ELF-1 (cell line): Measurements from ENCODE around the gene PER2.
A peak's percentile ranks its signal among the peaks of the same experiment; 100 is the strongest.
"Not testable (repeated sequence)": the region's sequence is repeated elsewhere in the genome, so short reads cannot be mapped to it uniquely, and the experiment has no call there.

Source experiments
- DNase-seq: peaks from one replicate; pipeline ENCODE4 v3.0.0-alpha.2; 2016; ENCODE audit warnings: low read depth, low spot score

The PER2 gene, protein sequence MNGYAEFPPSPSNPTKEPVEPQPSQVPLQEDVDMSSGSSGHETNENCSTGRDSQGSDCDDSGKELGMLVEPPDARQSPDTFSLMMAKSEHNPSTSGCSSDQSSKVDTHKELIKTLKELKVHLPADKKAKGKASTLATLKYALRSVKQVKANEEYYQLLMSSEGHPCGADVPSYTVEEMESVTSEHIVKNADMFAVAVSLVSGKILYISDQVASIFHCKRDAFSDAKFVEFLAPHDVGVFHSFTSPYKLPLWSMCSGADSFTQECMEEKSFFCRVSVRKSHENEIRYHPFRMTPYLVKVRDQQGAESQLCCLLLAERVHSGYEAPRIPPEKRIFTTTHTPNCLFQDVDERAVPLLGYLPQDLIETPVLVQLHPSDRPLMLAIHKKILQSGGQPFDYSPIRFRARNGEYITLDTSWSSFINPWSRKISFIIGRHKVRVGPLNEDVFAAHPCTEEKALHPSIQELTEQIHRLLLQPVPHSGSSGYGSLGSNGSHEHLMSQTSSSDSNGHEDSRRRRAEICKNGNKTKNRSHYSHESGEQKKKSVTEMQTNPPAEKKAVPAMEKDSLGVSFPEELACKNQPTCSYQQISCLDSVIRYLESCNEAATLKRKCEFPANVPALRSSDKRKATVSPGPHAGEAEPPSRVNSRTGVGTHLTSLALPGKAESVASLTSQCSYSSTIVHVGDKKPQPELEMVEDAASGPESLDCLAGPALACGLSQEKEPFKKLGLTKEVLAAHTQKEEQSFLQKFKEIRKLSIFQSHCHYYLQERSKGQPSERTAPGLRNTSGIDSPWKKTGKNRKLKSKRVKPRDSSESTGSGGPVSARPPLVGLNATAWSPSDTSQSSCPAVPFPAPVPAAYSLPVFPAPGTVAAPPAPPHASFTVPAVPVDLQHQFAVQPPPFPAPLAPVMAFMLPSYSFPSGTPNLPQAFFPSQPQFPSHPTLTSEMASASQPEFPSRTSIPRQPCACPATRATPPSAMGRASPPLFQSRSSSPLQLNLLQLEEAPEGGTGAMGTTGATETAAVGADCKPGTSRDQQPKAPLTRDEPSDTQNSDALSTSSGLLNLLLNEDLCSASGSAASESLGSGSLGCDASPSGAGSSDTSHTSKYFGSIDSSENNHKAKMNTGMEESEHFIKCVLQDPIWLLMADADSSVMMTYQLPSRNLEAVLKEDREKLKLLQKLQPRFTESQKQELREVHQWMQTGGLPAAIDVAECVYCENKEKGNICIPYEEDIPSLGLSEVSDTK (N-terminal part only)

DNA sequence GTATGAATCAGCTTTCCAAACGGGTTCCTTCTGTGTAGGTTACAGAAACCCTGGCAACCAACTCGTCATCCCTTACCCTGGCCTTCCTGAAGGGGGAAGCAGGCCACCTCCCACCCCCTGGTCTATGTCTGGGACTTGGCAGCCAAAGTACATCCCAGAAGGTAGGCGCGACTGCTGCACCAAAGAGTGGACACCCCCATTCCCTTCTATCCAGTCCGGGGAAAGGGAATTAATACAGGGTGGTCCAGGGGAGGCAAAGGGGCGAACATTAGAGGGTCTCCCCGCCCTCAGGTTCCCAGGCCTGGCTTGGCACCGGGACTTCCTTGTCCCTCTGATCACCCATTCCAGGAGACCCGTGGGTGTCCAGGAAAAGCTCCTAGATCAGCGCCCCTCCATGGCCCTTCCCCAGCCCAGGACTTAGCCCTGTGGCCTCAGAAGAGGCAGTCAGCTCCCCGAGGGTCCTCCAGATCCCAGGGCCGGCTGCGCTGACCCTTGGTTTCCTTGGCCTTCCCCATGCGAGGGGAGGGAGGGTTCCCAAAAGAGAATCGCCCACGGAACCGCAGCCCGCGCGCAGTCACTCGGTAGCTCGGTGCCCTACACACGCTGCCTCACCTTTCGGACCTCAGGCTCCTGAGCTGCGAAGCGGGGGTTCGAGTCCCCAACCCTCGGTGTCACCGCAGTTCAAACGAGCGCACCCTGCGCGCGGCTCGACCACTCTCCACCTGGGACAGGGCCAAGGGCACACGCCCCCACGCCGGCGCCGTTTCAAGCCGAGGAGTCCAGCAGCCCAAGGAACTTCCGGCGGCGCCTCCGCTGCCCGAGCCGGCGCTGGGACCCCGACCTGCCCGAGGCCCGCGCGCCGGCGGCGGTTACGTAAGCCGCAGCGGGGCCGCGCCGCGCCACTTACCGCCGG is at the start of gene PER2:
Gene PER2 (minus strand): TSS at position 874 of the 913 bp plus-strand sequence. CDS start 10,674 bp downstream, outside the sequence.
- peak; percentile 75 for DNase-seq

DNA sequence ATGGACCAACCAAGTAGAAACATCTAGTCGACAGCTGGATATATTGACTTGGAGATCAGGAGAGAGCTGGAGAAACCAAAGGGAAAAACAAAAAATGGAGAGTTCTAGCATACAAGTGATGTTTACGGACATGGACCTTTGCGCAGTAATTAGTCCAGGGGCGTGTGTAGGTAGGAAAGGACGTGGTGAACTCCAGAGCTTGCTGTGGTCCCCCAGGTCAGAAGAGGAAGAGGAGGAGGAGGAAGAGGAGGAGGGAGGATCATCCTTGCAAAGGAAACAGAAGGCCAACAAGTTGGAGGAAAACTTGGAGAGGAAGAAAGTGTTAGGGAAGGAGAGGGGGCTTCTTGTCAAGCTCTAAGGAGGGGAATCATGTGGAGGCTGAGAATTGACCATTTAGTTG is 49.4 kb upstream of the PER2 start:
- DNase-seq: no peak

DNA sequence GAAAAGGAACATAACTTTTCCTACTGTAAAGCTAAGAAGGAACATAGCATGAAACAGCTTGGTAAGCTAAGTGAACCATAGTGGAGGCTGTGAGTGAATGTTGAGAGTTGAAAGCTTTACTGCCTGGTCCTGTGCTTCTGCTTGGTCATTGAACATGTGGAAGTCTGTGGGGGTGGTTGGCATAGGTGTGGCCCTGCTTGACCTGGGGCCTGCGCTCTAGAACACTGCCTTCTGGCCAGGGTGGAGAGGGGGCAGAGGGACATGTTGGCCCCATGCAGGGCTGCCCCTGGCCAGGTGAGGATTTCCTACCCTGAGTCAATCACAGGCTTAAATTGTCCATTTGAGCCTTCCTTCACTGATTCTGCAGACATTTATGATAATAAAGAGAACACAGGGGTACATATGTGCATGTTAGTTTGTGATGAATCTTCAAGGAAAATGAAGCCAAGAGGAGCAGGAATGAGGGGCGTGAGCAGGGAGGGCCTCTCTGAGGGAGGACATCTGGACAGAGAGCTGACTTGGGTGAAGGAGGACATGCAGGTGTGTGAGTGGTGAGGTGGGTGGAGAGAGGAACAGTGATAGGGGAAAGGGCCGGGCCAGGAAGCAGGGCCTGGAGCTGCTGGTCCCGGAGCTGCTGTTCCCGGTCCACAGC is 48.5 kb upstream of the PER2 start:
- DNase-seq: no peak

DNA sequence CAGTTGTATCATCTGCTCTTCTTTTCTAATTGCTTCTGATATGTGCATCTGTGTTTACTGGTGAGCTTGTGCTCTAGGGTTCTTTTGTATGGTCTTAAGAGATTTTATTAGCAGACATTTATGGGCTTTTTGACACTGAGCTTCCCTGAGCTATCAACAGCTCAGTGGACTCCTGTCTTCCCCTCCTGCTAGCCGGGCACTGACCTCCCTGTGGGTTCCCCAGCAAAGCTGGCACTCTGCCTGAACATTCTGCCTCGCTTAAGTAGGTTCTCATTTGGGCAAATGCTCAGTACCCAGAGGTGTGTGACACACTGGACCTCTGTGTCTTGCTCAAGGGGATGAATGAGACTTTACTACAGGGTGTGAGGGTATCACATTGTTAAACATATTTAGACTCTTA is 47.7 kb upstream of the PER2 start:
- no peak for DNase-seq

DNA sequence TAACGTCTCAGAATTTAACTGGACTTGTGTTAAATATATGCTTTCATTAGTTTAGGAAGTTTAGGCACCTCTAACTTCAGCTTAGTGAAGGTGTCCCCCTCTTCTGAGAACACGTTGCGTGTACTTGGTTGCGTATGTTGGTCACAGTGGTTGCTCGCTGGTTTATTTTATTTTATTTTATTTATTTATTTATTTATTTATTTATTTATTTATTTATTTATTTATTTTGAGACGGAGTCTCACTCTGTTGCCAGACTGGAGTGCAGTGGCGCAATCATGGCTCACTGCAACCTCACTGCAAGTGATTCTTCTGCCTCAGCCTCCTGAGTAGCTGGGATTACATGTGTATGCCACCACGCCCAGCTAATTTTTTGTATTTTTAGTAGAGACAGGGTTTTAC is 47.2 kb upstream of the PER2 start:
- DNase-seq: not testable (repeated sequence)

DNA sequence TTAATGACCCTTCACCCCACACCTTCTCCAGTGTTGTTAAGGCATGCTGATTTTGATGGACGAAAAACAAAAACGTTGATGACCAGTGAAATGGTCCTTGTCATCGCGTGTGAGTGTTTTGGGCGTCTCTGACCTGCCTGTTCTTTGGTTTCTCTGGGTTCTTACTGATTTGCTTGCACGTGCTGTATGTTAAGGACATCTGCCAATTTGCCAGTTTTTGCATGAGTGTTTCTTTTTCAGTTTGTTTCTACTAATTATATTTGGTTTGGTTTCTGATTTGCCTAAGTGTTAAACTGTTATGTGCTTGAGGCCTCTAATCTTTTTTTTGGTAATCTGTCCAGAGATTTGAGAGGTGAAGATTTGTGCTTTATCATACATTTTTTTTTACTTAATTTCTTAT is 46.5 kb upstream of the PER2 start:
- DNase-seq: no peak

DNA sequence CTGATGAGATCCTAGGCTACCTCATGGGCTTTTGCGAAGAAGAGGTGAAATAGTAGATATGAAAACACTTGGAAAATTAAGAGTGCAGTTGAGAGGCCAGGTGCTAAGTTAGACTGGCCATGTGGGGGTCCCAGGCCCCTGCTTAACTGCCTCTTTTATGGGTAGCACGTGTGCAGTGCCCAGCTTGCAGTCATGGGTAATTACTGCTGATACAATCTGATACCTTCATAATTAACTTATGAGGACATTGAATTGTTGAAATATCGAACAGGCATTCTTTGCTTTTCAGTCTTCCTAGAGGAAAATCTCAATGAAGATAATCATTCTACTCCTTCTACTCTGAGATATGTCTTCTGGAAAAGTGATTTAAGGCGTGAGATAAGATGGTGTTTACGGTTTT is 43.5 kb upstream of the PER2 start:
- DNase-seq: no peak

DNA sequence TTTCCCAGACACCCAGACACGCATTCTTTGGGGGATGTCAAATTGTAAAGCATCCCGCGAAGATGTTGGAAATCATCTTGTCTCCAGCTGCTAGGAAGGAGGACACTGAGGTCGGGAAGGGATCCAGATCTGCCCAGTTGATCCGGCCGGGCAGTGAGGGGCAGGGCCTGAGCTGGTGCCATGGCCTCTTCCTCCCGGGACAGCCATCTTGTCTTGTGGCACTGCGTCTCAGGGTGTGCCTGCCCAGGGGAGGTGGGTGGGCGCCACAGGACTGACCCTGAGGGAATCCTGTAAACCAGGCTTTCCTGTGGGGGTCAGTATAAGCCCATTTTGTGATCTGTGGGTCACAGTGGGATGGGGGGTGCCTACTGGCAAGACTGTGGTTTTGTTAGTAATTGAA is 42.0 kb upstream of the PER2 start:
- no peak for DNase-seq

DNA sequence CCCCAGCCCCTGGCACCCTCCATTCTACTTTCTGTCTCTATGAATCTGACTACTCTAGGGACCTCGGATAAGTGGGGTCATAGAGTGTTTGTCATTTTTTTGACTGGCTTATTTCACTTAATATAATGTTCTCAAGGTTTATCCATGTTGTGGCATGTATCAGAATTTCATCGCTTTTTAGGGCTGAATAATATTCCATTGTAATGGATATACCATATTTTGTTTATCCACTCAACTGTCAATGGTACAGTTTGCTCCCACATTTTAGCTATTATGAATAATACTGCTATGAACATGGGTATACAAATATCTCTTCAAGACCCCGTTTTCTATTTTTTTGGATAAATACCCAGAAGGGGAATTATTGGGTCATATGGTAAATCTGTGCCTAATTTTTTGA is 39.3 kb upstream of the PER2 start:
- no peak for DNase-seq

DNA sequence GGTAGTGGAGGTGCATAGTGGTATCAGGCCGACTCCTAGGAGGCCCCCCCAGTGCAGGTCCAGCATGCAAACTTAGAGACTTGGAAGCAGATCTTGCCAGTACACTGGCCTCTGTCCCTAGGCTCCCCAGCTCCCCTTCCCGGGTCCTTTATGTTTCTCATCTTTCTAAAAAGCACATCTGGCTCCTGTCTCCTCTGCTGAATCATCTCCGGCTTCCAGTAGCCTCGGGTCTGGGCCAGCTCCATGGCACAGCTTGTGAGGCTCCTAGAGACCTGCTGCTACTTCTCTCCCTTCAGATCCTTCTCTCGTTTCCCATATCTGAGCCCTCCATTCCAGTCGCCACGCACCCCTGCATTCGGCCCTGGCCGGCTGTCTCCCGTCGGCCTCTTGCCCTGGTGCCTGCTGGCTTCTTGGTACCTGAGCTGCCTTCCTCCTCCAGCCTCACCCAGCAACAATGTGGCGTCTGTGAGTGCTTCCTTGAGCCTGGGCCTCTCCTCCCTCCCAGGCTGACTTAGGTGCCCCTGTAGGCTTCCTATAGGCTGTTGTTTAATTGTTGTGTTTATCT is 38.5 kb upstream of the PER2 start:
- no peak for DNase-seq

DNA sequence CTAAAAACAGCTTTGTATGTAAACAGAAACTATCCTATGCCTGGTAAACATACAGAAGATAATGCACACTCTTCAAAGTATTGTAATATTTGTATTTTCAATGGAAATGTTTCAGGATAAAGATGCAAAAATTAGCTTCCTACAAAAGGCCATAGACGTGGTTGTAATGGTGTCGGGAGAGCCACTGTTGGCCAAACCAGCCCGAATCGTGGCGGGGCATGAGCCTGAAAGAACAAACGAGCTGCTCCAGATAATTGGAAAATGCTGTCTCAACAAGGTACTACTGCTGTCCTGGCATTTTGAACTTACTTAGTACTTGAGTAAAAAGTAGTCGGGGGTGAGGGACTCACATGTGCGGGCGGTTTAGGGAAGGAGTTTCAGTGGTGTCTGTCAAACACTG is 37.3 kb upstream of the PER2 start:
- no peak for DNase-seq

DNA sequence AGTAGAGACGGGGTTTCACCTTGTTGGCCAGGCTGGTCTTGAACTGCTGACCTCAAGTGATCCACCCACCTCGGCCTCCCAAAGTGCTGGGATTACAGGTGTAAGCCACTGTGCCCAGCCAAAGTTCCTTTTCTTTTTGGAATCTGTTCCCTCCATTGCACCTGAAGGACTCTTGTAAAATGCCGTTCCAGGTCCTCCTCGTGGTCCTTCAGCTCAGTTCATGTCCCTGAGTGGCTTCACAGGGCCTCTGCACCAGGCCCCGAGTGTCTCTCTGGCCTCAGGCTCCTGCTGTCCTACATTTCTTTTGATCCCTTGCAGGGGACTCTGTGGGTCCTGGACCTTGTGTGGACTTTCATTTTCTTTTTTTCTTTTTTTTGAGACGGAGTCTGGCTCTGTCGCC is 35.8 kb upstream of the PER2 start:
- DNase-seq: not testable (repeated sequence)

DNA sequence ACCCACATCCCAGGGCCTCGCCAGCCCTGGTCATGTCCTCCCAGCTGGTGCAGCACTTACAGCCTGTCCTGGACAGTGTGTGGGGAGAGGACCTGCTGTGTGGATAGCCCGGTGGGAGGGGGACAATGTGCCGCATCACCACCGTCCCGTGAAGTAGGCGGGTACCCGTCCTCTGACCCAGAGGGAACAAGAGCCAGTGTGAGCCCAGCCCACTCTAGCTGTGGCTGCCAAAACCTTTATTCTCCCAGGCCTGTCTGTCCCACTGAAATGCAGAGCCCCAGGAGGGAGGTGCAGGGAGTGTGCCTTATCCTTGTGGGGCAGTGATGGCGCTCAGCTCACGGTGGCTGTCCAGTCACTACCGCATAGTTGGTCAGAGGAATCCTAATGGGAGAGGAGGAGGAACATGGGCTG is 33.6 kb upstream of the PER2 start:
- no peak for DNase-seq

DNA sequence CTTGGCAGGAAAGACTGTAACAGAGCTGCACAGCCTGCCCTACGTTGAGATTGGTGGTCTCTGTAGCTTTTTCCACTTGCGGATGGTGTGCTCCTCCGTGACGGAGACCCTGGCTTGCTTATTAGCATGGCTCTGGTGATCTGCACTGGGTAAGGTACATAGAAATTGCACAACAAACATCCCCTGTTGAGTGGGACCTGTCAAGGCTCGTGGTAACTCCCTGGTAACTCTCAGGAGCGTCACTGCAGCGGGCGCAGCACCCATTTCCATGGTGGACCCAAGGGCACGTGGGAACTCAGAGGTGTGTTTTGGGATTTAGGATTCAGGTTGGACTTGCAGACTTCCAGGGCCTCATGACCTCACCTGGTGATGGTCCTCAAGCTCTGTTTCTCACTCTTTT is 33.1 kb upstream of the PER2 start:
- DNase-seq: no peak

DNA sequence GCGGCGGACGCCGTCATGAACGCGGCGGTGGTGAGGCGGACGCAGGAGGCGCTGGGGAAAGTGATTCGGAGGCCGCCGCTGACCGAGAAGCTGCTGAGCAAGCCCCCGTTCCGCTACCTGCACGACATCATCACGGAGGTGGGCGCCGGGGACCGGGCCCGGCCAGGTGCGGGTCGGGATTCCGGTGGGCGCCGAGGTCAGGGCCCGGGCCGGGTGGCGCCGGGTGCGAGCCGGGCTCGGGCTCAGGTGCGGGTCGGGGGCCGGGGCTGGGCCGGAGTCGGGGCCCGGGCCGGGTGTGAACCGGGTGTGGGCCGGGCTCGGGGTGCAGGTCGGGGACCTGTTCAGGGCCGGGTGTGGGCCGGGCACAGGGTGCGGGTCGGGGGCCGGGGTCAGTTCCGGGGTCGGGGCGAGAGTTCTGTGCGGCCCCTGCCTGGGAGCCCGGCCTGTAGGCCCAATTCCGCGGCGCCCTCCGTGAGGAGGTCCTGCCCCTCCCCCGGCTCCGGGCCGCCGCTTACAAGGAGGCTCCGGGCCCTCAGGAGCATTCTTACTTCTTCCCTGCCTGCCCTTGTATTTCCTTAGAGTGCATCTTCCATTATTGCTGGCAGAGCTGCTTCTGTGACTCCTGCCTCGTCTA is 32.4 kb upstream of the PER2 start:
- no peak for DNase-seq

DNA sequence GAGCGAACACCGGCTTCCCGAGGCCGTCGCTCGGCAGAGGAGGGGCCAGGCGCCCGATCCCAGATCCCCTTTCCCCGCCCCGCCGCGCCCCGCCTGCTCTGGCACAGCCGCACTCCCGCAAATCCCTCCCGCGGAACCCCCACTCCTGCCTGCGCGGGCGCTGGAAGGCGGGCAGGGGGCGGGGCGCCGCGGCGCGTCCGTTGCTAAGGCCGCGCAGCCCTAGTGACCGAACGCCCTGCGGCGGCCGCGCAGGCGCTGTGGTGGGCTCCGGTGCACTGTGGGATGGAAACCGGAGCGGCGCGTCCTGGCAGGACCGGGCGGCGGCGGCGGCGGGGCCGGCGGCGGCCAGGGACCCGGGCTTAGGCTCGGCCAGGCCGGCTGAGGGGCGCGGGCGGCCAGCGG is 31.8 kb upstream of the PER2 start, which contains the start of gene TRAF3IP1:
Gene TRAF3IP1 (plus strand): TSS at position 273 of the 402 bp plus-strand sequence. CDS start 145 bp downstream, outside the sequence.
- DNase-seq: peak; percentile 88

DNA sequence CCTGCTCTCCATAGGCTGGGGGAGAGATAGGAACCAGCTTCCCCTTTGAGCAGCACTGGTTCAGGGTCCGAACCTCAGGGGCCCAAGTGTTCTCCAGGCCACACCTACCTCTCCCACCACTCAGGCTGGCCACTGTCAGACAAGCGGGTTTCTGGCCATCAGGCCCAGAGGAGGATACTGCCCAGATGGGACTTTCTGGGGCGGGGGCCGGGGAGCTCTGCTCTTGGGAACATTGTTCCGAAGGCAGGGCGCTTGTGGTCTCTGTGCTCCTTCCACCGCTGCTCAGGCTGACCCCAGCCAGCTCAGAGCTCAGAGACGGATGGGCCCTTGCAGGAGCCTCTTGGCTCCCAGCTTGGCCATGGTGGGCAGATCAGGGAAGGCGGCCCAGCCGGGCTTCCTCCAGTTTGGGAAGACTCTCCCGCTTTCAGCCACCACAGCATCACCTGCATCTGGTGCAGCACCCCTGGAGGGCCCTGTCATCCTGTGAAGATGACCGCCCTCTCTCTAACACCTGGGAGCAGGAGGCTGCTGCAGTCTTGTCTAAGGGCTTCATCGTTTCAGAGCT is 26.7 kb upstream of the PER2 start:
- no peak for DNase-seq

DNA sequence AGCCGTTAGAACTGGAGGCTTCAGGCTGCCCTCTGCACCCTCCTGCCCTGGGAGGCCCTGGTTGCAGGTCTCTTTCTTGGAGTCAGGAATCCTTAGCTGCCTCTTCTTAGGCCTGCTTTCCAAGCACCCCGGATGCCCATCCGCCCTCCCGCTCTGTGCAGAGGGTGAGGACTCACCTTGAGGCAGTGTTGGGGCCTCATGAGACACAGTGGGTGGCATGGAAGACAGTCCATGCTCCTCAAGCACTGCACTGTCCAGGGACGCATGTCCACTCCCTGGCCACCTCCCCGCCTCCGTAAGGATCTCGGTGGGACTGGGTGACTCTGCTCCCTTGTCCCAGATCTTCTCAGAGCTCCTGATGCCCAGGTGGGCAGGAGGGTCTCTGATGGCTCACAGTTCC is 26.2 kb upstream of the PER2 start:
- DNase-seq: no peak

DNA sequence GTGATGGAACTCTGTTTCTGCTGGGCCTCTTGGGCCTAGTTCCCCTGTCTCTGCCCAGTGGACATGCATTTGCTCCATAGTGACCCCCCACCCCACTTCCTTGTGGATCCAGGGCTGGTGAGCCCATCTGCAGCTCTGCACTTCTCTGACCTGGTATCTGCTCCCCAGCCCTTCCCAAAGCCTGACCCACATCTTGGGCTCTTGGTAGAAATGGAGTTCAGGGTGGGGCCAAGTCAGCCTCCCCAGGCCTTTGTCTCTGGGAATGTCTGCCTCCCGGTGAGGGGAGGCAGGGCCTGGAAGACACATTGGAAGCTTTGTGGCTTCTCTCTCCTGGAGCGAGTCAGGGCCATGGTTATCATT is 25.6 kb upstream of the PER2 start:
- no peak for DNase-seq
